ENCODE data around the gene ATP12A.

The ATP12A gene

DNA sequence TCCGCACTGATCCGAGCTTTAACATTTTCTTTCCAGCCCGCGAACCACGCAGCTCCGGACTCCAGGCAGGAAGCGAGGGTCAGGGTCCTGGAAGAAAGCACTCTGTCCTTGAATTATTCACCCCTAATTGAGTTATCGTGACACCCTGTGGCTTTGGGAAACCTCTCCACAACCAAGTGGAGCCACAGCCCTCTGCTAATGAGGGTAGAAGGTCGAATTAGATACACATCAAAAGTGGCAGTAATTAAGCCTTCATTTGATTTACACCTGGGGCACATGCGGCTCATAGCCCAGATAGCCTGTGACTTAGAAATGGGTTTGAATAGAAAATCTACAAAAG lies 67.8 kb downstream of the ATP12A start:
- Histone ChIP-seq H3K4me3 (ENCODE audit: low read depth, low read length) (peak overlapping the region; percentile 49), H2AFZ (no peak overlapping the region)

DNA sequence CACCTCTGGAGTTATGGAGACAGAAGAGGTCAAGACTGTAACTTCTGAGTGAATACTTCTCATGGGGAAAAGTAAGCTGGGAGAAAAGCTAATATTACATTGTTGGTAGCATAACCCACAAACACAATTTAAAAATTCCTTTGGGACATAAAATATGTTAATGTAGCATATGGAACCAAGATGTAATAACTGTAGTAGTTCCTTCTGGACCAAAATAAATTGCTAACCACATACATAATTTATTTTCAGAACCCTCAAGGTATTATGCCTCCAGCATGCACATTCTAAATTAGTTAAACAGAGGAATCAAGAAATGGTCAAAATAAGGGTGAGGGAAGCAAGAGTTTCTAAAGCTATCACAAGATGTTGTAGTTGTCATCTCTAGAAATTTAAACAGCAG lies 79.0 kb downstream of the ATP12A start:
- H3K4me3 ChIP-seq (ENCODE audit: low read depth, low read length), result no peak overlapping the region

More for the DNA sequence above, 67.8 kb downstream of the ATP12A start:
- Histone ChIP-seq H3K27ac (no peak overlapping the region), H3K79me2 (no peaks in the 10 kb centered on the region), H3K9ac (no peak overlapping the region), H3K36me3 (ENCODE audit: control insufficient read depth, insufficient read depth, low read length) (no peaks in the 10 kb centered on the region), H3K9me3 (ENCODE audit: control insufficient read depth, low read length) (no peaks in the 10 kb centered on the region), H3K27me3 (ENCODE audit: control insufficient read depth, insufficient read depth, low read length) (no peaks in the 10 kb centered on the region), H3K4me1 (no peaks in the 10 kb centered on the region), H3K4me2 (ENCODE audit: low read length) (peak overlapping the region; percentile 85)
- TF ChIP-seq, protein P1, sequence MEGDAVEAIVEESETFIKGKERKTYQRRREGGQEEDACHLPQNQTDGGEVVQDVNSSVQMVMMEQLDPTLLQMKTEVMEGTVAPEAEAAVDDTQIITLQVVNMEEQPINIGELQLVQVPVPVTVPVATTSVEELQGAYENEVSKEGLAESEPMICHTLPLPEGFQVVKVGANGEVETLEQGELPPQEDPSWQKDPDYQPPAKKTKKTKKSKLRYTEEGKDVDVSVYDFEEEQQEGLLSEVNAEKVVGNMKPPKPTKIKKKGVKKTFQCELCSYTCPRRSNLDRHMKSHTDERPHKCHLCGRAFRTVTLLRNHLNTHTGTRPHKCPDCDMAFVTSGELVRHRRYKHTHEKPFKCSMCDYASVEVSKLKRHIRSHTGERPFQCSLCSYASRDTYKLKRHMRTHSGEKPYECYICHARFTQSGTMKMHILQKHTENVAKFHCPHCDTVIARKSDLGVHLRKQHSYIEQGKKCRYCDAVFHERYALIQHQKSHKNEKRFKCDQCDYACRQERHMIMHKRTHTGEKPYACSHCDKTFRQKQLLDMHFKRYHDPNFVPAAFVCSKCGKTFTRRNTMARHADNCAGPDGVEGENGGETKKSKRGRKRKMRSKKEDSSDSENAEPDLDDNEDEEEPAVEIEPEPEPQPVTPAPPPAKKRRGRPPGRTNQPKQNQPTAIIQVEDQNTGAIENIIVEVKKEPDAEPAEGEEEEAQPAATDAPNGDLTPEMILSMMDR (IDR thresholded peaks at IDR 0.05), result no peak

More for the DNA sequence above, 79.0 kb downstream of the ATP12A start:
- Histone ChIP-seq H3K4me2 (ENCODE audit: low read length) (no peak overlapping the region), H3K27ac (no peak overlapping the region), H3K79me2 (no peaks in the 10 kb centered on the region), H2AFZ (no peak overlapping the region), H3K27me3 (ENCODE audit: control insufficient read depth, insufficient read depth, low read length) (no peaks in the 10 kb centered on the region), H3K36me3 (ENCODE audit: control insufficient read depth, insufficient read depth, low read length) (no peaks in the 10 kb centered on the region), H3K9me3 (ENCODE audit: control insufficient read depth, low read length) (no peaks in the 10 kb centered on the region), H3K9ac (no peak overlapping the region), H3K4me1 (no peaks in the 10 kb centered on the region)
- TF ChIP-seq, protein P1 (IDR thresholded peaks at IDR 0.05), result no peak
